Measurements from ENCODE around the gene AFF3.
"Not testable (repeated sequence)": the region's sequence is repeated elsewhere in the genome, so short reads cannot be mapped to it uniquely, and the experiment has no call there.

AFF3 gene

GRCh38 chr2:99971326-99971900 is 171.0 kb downstream of the AFF3 start:
- no peak for DNase-seq (ENCODE audit: low read depth in 2 of 2)

- DNase-seq (ENCODE audit: low read depth in 2 of 2) = no peak
Measured at GRCh38 chr2:99970292-99970868, 172.0 kb downstream of the AFF3 start.

GRCh38 chr2:99961196-99961913 is 181.0 kb downstream of the AFF3 start:
- DNase-seq (ENCODE audit: low read depth in 2 of 2) = no peak

- no peak for DNase-seq (ENCODE audit: low read depth in 2 of 2)
Measured at GRCh38 chr2:99960790-99961189, 181.6 kb downstream of the AFF3 start.

GRCh38 chr2:99960291-99960690 is 182.1 kb downstream of the AFF3 start:
- no peak for DNase-seq (ENCODE audit: low read depth in 2 of 2)

- DNase-seq (ENCODE audit: low read depth in 2 of 2) = no peak
Measured at GRCh38 chr2:99959261-99960014, 183.0 kb downstream of the AFF3 start.

GRCh38 chr2:99957332-99958133 is 184.9 kb downstream of the AFF3 start:
- no peak for DNase-seq (ENCODE audit: low read depth in 2 of 2)

GRCh38 chr2:99956232-99957030 is 186.0 kb downstream of the AFF3 start:
- DNase-seq (ENCODE audit: low read depth in 2 of 2) = no peak

GRCh38 chr2:99953750-99954149 is 188.6 kb downstream of the AFF3 start:
- no peak for DNase-seq (ENCODE audit: low read depth in 2 of 2)

- no peak for DNase-seq (ENCODE audit: low read depth in 2 of 2)
Measured at GRCh38 chr2:99949963-99950362, 192.4 kb downstream of the AFF3 start.

- DNase-seq (ENCODE audit: low read depth in 2 of 2) = no peak
Measured at GRCh38 chr2:99949530-99949929, 192.9 kb downstream of the AFF3 start.

- no peak for DNase-seq (ENCODE audit: low read depth in 2 of 2)
Measured at GRCh38 chr2:99948010-99948409, 194.4 kb downstream of the AFF3 start.

- DNase-seq (ENCODE audit: low read depth in 2 of 2) = not testable (repeated sequence)
Measured at GRCh38 chr2:99947366-99947765, 195.0 kb downstream of the AFF3 start.

GRCh38 chr2:99944019-99944418 is 198.4 kb downstream of the AFF3 start:
- DNase-seq (ENCODE audit: low read depth in 2 of 2) = no peak

- DNase-seq (ENCODE audit: low read depth in 2 of 2) = no peak
Measured at GRCh38 chr2:99942561-99943347, 199.6 kb downstream of the AFF3 start.

GRCh38 chr2:99940963-99941362 is 201.4 kb downstream of the AFF3 start:
- DNase-seq (ENCODE audit: low read depth in 2 of 2) = no peak

GRCh38 chr2:99939135-99939534 is 203.3 kb downstream of the AFF3 start:
- DNase-seq (ENCODE audit: low read depth in 2 of 2) = no peak

- no peak for DNase-seq (ENCODE audit: low read depth in 2 of 2)
Measured at GRCh38 chr2:99938250-99938649, 204.1 kb downstream of the AFF3 start.

GRCh38 chr2:99936065-99936464 is 206.3 kb downstream of the AFF3 start:
- DNase-seq (ENCODE audit: low read depth in 2 of 2) = no peak

- no peak for DNase-seq (ENCODE audit: low read depth in 2 of 2)
Measured at GRCh38 chr2:99935662-99936061, 206.7 kb downstream of the AFF3 start.
